ENCODE data around the gene NABP1.

The NABP1 gene

GRCh38 chr2:191646163-191646902, 31.6 kb upstream of the NABP1 start:
- DNase-seq (ENCODE audit: low read depth in 2 of 2, low spot score in 1 of 2) = no peak

GRCh38 chr2:191649519-191649918, 28.4 kb upstream of the NABP1 start:
- no peak for DNase-seq (ENCODE audit: low read depth in 2 of 2, low spot score in 1 of 2)

GRCh38 chr2:191650896-191651773, 26.8 kb upstream of the NABP1 start:
- DNase-seq (ENCODE audit: low read depth in 2 of 2, low spot score in 1 of 2) = no peak

- no peak for DNase-seq (ENCODE audit: low read depth in 2 of 2, low spot score in 1 of 2)
Observed at GRCh38 chr2:191653667-191654391, 24.1 kb upstream of the NABP1 start.

GRCh38 chr2:191656391-191656790, 21.5 kb upstream of the NABP1 start:
- DNase-seq (ENCODE audit: low read depth in 2 of 2, low spot score in 1 of 2) = no peak

GRCh38 chr2:191656792-191657191, 21.1 kb upstream of the NABP1 start:
- no peak for DNase-seq (ENCODE audit: low read depth in 2 of 2, low spot score in 1 of 2)

GRCh38 chr2:191657977-191658376, 20.0 kb upstream of the NABP1 start:
- DNase-seq (ENCODE audit: low read depth in 2 of 2, low spot score in 1 of 2) = no peak

- DNase-seq (ENCODE audit: low read depth in 2 of 2, low spot score in 1 of 2) = no peak
Observed at GRCh38 chr2:191659198-191659597, 18.7 kb upstream of the NABP1 start.

- DNase-seq (ENCODE audit: low read depth in 2 of 2, low spot score in 1 of 2) = no peak
Observed at GRCh38 chr2:191660575-191660974, 17.4 kb upstream of the NABP1 start.

GRCh38 chr2:191661097-191661924, 16.6 kb upstream of the NABP1 start:
- DNase-seq (ENCODE audit: low read depth in 2 of 2, low spot score in 1 of 2) = no peak

- DNase-seq (ENCODE audit: low read depth in 2 of 2, low spot score in 1 of 2) = no peak
Observed at GRCh38 chr2:191664823-191665677, 12.9 kb upstream of the NABP1 start.

GRCh38 chr2:191666226-191666625, 11.7 kb upstream of the NABP1 start:
- DNase-seq (ENCODE audit: low read depth in 2 of 2, low spot score in 1 of 2) = no peak

GRCh38 chr2:191666732-191667131, 11.2 kb upstream of the NABP1 start:
- DNase-seq (ENCODE audit: low read depth in 2 of 2, low spot score in 1 of 2) = no peak

GRCh38 chr2:191670076-191670475, 7.9 kb upstream of the NABP1 start:
- DNase-seq (ENCODE audit: low read depth in 2 of 2, low spot score in 1 of 2) = no peak

- DNase-seq (ENCODE audit: low read depth in 2 of 2, low spot score in 1 of 2) = no peak
Observed at GRCh38 chr2:191670787-191671186, 7.1 kb upstream of the NABP1 start.

- DNase-seq (ENCODE audit: low read depth in 2 of 2, low spot score in 1 of 2) = no peak
Observed at GRCh38 chr2:191675807-191676721, 1.9 kb upstream of the NABP1 start.

GRCh38 chr2:191676790-191677645, 918 bp upstream of the NABP1 start:
- no peak for DNase-seq (ENCODE audit: low read depth in 2 of 2, low spot score in 1 of 2)
